Heart right ventricle (tissue), 16 donors: ENCODE measurements around the gene EMC8. TPM values are rescaled to one million over a fixed set of nuclear protein-coding genes. Genes with fewer than 3 reads are reported as not detected.

ENCODE experiments used
- ATAC-seq, 8 donors: fragments of 200-7000 bp; cut with Tn5 transposase; one replicate each; pipeline ENCODE4 v1.9.1; 2020; ENCODE audit warnings: mild to moderate bottlenecking in 8 of 8, moderate library complexity in 8 of 8, moderate number of reproducible peaks in 1 of 8
- DNase-seq, 2 donors: peaks; one replicate each; pipeline ENCODE4 v3.0.0-alpha.2; 2020
- H3K27ac ChIP-seq, 10 donors: fragments of 200-600 bp; sonication (generic) in 2 of 10; one replicate each; pipeline versions ENCODE4 v1.5.0 to v1.8.0; 2020 to 2022; ENCODE audit warnings: mild to moderate bottlenecking in 3 of 10
- H3K27me3 ChIP-seq, 7 donors: fragments of 200-600 bp; one replicate each; pipeline ENCODE4 v1.8.0; 2021 to 2022; ENCODE audit warnings: mild to moderate bottlenecking in 2 of 7
- H3K36me3 ChIP-seq, 9 donors: fragments of 200-600 bp; sonication (generic) in 1 of 9; one replicate each; pipeline versions ENCODE4 v1.5.0 to v1.8.0; 2020 to 2022; ENCODE audit warnings: mild to moderate bottlenecking in 2 of 9
- H3K4me1 ChIP-seq, 9 donors: fragments of 200-600 bp; sonication (generic) in 1 of 9; one replicate each; pipeline versions ENCODE4 v1.5.0 to v1.8.0; 2020 to 2022; ENCODE audit warnings: mild to moderate bottlenecking in 4 of 9
- H3K4me3 ChIP-seq, 10 donors: fragments of 200-600 bp; sonication (generic) in 2 of 10; one replicate each; pipeline versions ENCODE4 v1.5.0 to v1.8.0; 2020 to 2022; ENCODE audit warnings: mild to moderate bottlenecking in 7 of 10, moderate library complexity in 2 of 10
- H3K9me3 ChIP-seq, 11 donors: fragments of 200-600 bp in 10 of 11; sonication (generic) in 2 of 11; one replicate each; pipeline versions ENCODE4 v1.5.0 to v1.8.0; 2013 to 2022; ENCODE audit warnings: mild to moderate bottlenecking in 2 of 11, control low read depth in 1 of 11, moderate library complexity in 1 of 11
- WGBS, 2 donors: extraction: QIAGEN DNeasy Blood & Tissue Kit; methylation state at CpG; one replicate each; pipeline ENCODE4 v1.1.7; 2013; ENCODE audit warnings: inconsistent platforms in 1 of 2; 5-methylcytosine and 5-hydroxymethylcytosine counted together
- intact Hi-C, 10 donors: fragments of 100-400 bp; cut with DNase I; formaldehyde crosslinking; loops; one replicate each; pipeline versions ENCODE4 v1.11.1 to v1.14.2; 2022
- long read RNA-seq, 3 donors: library from polyadenylated mRNA; unstranded; transcript quantifications; one replicate each; pipeline ENCODE4 v2.0.0, GENCODE V29; 2020 to 2021
- polyA plus RNA-seq, 2 donors: library from polyadenylated mRNA; stranded (reverse); fragments of 200-250 nt; gene quantifications; one replicate each; pipeline ENCODE4 v1.2.3, GENCODE V29; 2013
- total RNA-seq, 10 donors: library from RNA; stranded (reverse); fragmentation: NEBNext Ultra II Directional in 3 of 10; extraction: Animal tissue kit (Norgen Biotek cat#: 25700) in 3 of 10; gene quantifications; one replicate each; pipeline versions ENCODE4 v1.2.1 to v1.2.4, GENCODE V29; 2021 to 2023
- TF ChIP-seq, protein P1 (sequence below), 9 donors: fragments of 200-600 bp; sonication (generic) in 2 of 9; IDR thresholded peaks; one replicate each; pipeline versions ENCODE4 v1.5.0 to v1.8.0; 2021 to 2022; ENCODE audit warnings: antibody characterized with exemption in 9 of 9, mild to moderate bottlenecking in 5 of 9, moderate library complexity in 1 of 9
- donor health status: Arrhythmogenic right ventricular cardiomyopathy.
- donor health status: ischemic (EF 13 %, LVEDD 7.1; RV severe dilation, severe dysfunction).
- donor health status: healthy with polysubstance abuse.
- donor health status: DM: no; HTN: yes; CAD: no.
- donor health status: DM: no; HTN: no; CAD: no.
- donor health status: ischemic (EF 25% LVEDD 6.9; RV normal size, moderate dysfunction).
- donor health status: ischemic (EF 25% LVEDD 5.7; RV mildly dilated, moderate dysfunction).
- donor health status: healthy.
- donor health status: DM: yes; HTN: yes; CAD: no.
- donor health status: Ischemic cardiomyopathy.
- donor health status: ischemic (EF 35%, LVEDD 5.7; RV mildly dilated, moderate dysfunction).
- donor health status: nonischemic (EF 11% LVEDD 7.7; RV severe dilation, severe dysfunction).
- donor health status: DM: yes; HTN: yes; CAD: no.
- donor health status: PGD.
- donor health status: ischemic (EF 29% LVEDD 5.4; RV normal size, mild dysfunction).
- donor health status: nonischemic (EF 23%, LVEDD 6.1; RV moderate dilation, normal function).

EMC8 gene
- total RNA-seq (10 to 100 TPM; 17.8 to 29.0 (median 26.1) TPM), polyA plus RNA-seq (10 to 100 TPM in 1 of 2 donors, 1 to 10 TPM in 1; 6.2 to 23.1 TPM)
- long read RNA-seq, donor 1, transcript EMC8-201 (5 exons, 1,962 nt): major isoform, 55 of 70 reads
- long read RNA-seq, donor 1, partial matches to known transcripts: 1 of 70 reads
- long read RNA-seq, donor 1, other reads (novel, unspliced or antisense): 6 of 70 reads
- long read RNA-seq, donor 2, transcript EMC8-201 (5 exons, 1,962 nt): major isoform, 60 of 68 reads
- long read RNA-seq, donor 2, partial matches to known transcripts: 0 of 68 reads
- long read RNA-seq, donor 2, other reads (novel, unspliced or antisense): 3 of 68 reads
- long read RNA-seq, donor 3, transcript EMC8-202 (4 exons, 1,935 nt): minor isoform, 6 of 127 reads
- long read RNA-seq, donor 3, transcript EMC8-201 (5 exons, 1,962 nt): major isoform, 110 of 127 reads
- long read RNA-seq, donor 3, partial matches to known transcripts: 0 of 127 reads
- long read RNA-seq, donor 3, other reads (novel, unspliced or antisense): 10 of 127 reads

DNA sequence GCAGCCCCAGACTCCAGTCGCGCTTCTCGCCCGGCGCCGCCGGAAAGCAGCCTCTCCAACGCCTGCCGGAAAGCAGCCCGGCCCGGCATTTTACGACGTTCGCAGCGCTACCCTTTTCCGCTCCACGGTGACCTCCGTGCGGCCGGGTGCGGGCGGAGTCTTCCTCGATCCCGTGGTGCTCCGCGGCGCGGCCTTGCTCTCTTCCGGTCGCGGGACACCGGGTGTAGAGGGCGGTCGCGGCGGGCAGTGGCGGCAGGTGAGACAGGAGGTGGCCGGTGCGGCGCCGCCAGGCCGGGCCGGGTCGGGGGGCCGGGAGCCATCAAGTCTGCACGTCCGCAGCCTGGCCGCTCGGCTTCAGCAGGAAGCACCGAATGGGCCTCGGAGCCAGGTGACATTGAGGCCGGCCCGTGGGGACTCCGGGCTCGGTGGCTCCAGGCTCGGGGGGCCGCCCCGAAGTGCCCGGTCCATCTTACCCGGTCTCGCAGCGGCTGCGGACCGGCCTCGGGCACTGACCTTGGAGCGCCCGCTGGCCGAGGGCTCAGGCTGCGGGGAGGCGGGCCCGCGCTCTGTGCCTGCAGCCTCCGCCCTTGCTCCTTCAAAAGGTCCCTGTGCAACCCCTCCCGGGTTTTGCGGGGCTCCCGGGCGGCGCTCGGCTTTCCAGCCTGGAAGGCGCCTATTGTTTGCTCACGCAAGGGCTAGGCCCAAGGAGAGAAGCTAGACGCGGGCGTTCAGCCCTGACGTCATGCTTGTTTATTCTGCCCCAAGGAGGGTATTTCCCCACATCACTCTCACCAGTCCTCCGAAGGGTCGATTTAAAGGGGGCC is at the start of gene EMC8, which contains the start of gene COX4I1:
Gene EMC8 (minus strand): TSS at position 48 of the 824 bp plus-strand sequence. CDS start 249 bp downstream, outside the sequence.
Gene COX4I1 (plus strand): TSS at position 199 of the 824 bp plus-strand sequence. CDS start 1,511 bp downstream, outside the sequence.
- WGBS, 2 donors: 1% methylated on average over 70 to 87 of the region's 87 CpGs
- Histone ChIP-seq H3K27ac (peak within 1 kb of the TSS; percentile 93 to 99 (median 98)), H3K4me3 (peak within 1 kb of the TSS; percentile 86 to 100 (median 98)), H3K9me3 (no peaks in the 10 kb centered on the region), H3K36me3 (peaks cover 0 to 65% (median 22%) of the 10 kb centered on the region in 9 donors), H3K27me3 (no peaks in the 10 kb centered on the region), H3K4me1 (peaks cover 9 to 53% (median 37%) of the 10 kb centered on the region in 9 donors)
- TF ChIP-seq, protein P1, sequence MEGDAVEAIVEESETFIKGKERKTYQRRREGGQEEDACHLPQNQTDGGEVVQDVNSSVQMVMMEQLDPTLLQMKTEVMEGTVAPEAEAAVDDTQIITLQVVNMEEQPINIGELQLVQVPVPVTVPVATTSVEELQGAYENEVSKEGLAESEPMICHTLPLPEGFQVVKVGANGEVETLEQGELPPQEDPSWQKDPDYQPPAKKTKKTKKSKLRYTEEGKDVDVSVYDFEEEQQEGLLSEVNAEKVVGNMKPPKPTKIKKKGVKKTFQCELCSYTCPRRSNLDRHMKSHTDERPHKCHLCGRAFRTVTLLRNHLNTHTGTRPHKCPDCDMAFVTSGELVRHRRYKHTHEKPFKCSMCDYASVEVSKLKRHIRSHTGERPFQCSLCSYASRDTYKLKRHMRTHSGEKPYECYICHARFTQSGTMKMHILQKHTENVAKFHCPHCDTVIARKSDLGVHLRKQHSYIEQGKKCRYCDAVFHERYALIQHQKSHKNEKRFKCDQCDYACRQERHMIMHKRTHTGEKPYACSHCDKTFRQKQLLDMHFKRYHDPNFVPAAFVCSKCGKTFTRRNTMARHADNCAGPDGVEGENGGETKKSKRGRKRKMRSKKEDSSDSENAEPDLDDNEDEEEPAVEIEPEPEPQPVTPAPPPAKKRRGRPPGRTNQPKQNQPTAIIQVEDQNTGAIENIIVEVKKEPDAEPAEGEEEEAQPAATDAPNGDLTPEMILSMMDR (IDR thresholded peaks at IDR 0.05): no peak
- intact Hi-C loops: no loop called here
- ATAC-seq (peak; percentile 96 to 99 (median 98)), DNase-seq (peak; percentile 96 to 97)

DNA sequence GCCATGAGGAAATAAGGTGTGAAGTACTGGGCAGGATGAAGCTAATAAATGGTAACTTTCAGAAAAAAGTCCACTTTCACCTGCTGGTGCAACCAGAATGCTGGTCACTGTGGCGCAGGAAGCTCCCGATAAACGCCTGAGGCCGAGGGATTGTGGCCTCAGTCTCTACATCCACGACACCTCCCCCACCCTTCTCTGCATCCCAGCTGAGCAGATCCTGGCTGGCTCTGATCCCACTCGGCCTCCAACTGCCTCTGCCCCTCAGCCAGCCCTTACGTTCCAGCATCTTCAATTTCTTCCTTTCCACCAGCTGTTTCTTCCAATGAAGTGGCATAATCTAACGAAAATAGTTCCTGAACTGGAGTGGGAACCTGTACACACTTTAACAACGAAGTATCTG is 49.6 kb upstream of the EMC8 start:
- WGBS, 2 donors: 33 to 35% methylated on average over 9 of the region's 9 CpGs
- H3K9me3 ChIP-seq: no peaks in the 10 kb centered on the region
- TF ChIP-seq, protein P1 (IDR thresholded peaks at IDR 0.05): no peak
- H3K27me3 ChIP-seq: peaks cover 0 to 61% (median 33%) of the 10 kb centered on the region in 7 donors
- intact Hi-C loops: no loop called here
- no peaks in the 10 kb centered on the region for H3K36me3 ChIP-seq
- DNase-seq: no peak
- H3K4me1 ChIP-seq: peaks cover 0 to 39% (median 0%) of the 10 kb centered on the region in 9 donors
- no peak overlapping the region for H3K27ac ChIP-seq
- no peak for ATAC-seq
- no peak overlapping the region for H3K4me3 ChIP-seq

DNA sequence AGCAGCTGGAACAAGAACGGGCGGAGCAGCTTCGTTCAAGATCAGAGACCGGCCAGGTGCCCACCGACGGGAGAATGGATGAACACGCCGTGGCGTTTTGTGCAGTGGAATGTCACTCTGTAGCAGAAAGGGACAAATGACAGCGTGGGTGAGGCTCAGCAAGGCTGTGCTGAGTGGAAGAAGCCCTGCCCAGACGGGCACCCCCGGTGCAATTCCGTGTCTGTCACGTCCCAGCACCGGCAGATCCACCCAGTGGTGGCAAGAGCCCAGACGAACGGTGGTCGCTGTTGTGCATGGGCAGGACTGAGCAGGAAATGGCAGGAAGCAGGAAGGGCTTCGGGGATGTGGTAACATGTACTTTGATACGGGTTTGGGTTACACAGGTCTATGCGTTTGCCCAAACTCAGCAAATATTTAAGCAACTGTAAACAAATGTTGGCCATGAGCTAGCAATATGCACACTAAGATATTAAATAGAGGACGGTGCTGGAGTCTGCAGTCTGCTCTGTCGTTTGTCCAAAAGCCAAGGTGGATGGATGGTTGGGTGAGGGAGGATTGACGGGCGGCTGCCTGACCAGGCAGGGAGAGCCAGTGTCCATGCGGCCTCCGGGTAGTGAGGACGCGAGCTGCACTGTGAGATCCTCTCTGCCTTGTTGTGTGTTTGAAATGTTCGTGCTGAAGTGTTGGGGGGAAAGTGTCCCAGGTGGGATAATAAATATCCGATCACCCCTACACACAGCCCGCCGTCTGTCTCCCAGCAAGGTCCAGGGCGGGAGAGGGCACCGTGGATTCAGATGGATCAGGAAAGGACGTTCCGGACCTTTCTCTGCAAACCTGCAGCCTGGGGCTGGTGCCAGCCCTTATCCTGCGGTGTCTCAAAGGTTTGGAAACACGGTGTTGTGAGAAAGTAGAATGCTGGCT is 48.6 kb upstream of the EMC8 start:
- intact Hi-C loops: no loop called here
- peaks cover 0 to 32% (median 0%) of the 10 kb centered on the region in 9 donors for H3K4me1 ChIP-seq
- H3K27ac ChIP-seq: no peak overlapping the region
- TF ChIP-seq, protein P1 (IDR thresholded peaks at IDR 0.05): no peak
- H3K4me3 ChIP-seq: no peak overlapping the region
- WGBS, 2 donors: 68 to 70% methylated on average over 39 of the region's 39 CpGs
- H3K36me3 ChIP-seq: no peaks in the 10 kb centered on the region
- H3K9me3 ChIP-seq: peaks cover 0 to under 1% (median 0%) of the 10 kb centered on the region in 11 donors
- ATAC-seq (no peak), DNase-seq (no peak)
- peaks cover 0 to 65% (median 39%) of the 10 kb centered on the region in 7 donors for H3K27me3 ChIP-seq
